Neural progenitor cell (in vitro differentiated cells): ENCODE results near the gene SCN9A.

Experiments used
- EZH2 ChIP-seq: fragments of 200-600 bp; sonication (generic); IDR thresholded peaks from 2 replicates; pipeline ENCODE4 v1.6.1; 2017; ENCODE audit warnings: antibody characterized with exemption, mild to moderate bottlenecking, moderate library complexity
- EZH2phosphoT487 ChIP-seq: fragments of 200-600 bp; sonication (generic); IDR thresholded peaks from 2 replicates; pipeline ENCODE4 v1.6.1; 2017; ENCODE audit warnings: antibody characterized with exemption
- TF ChIP-seq, protein P1 (sequence below): fragments of 200-600 bp; sonication (generic); IDR thresholded peaks from 2 replicates; pipeline ENCODE4 v1.5.1; 2017; ENCODE audit warnings: antibody characterized with exemption, mild to moderate bottlenecking

DNA sequence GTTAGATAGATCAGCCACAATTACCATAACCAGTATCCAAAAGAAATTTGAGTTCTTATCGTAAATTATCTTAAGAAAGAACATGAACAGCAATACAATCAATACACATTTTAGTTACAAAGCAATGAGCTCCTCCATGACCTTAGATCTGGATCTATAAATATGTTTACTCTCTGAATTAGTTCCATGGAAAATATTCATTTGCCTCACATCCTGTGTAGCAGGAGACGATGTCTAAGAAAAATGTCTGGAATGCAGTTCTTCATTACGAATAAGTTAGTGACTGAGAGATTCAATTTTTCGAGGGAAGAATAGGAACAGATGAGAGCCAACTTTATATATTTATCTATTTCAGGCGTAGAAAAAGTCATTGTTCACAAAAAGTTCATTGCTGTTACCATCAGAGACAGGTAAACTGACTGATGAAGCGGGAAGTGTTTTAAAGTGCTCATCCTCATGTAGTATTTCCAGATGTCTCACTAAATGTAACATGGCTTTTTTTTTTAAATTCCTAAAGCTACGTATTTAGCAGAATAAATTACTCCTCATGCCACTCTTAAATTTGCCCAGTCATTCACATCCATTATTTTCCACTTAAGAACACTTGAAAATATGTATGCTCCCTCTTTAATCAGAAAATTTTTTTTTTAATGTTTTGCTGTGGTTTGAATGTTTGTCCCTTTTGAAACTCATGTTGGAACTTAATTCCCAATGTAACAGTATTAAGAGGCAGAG is 141.5 kb downstream of the SCN9A start:
- TF ChIP-seq, protein P1, sequence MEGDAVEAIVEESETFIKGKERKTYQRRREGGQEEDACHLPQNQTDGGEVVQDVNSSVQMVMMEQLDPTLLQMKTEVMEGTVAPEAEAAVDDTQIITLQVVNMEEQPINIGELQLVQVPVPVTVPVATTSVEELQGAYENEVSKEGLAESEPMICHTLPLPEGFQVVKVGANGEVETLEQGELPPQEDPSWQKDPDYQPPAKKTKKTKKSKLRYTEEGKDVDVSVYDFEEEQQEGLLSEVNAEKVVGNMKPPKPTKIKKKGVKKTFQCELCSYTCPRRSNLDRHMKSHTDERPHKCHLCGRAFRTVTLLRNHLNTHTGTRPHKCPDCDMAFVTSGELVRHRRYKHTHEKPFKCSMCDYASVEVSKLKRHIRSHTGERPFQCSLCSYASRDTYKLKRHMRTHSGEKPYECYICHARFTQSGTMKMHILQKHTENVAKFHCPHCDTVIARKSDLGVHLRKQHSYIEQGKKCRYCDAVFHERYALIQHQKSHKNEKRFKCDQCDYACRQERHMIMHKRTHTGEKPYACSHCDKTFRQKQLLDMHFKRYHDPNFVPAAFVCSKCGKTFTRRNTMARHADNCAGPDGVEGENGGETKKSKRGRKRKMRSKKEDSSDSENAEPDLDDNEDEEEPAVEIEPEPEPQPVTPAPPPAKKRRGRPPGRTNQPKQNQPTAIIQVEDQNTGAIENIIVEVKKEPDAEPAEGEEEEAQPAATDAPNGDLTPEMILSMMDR, result no peak
- TF ChIP-seq EZH2 (no peak), EZH2phosphoT487 (no peak)
